SU-DHL-6 (cell line): ENCODE data around the gene ST3GAL6.
A peak's percentile ranks its signal among the peaks of the same experiment; 100 is the strongest.

ENCODE experiments used
- H2AFZ ChIP-seq: fragments of 200-600 bp; sonication (generic); 2 replicates; pipeline ENCODE4 v1.6.1; 2014; ENCODE audit warnings: low read depth, mild to moderate bottlenecking, moderate library complexity, mixed read lengths, antibody characterized with exemption, low read length; ENCODE audit not compliant: severe bottlenecking
- H3F3A ChIP-seq: fragments of 200-600 bp; shearing (Covaris generic); 2 replicates; pipeline ENCODE4 v1.6.0; 2016; ENCODE audit warnings: antibody characterized with exemption, mild to moderate bottlenecking; ENCODE audit not compliant: insufficient read depth
- H3K27ac ChIP-seq: fragments of 200-600 bp; sonication (generic); 2 replicates; pipeline ENCODE4 v1.5.1; 2016; ENCODE audit warnings: low read depth, mild to moderate bottlenecking, low read length, moderate library complexity, mixed read lengths
- H3K27me3 ChIP-seq: fragments of 200-600 bp; sonication (generic), shearing (Covaris generic); 2 replicates; pipeline ENCODE4 v1.6.0; 2014; ENCODE audit warnings: mild to moderate bottlenecking, low read length
- H3K36me3 ChIP-seq: fragments of 200-600 bp; sonication (generic); 2 replicates; pipeline ENCODE4 v1.6.1; 2014; ENCODE audit warnings: mild to moderate bottlenecking, low read length, mixed read lengths
- H3K4me2 ChIP-seq: fragments of 300-600, 200-600 bp; shearing (Covaris generic), sonication (generic); 2 replicates; pipeline ENCODE4 v1.6.0; 2014; ENCODE audit warnings: low read length, low read depth, mild to moderate bottlenecking; ENCODE audit not compliant: poor library complexity, severe bottlenecking
- H3K4me3 ChIP-seq: fragments of 200-600 bp; sonication (generic); 2 replicates; pipeline ENCODE4 v1.5.1; 2014; ENCODE audit warnings: antibody characterized with exemption, low read length, mild to moderate bottlenecking, mixed read lengths; ENCODE audit not compliant: insufficient read depth, poor library complexity, severe bottlenecking
- H3K79me2 ChIP-seq: fragments of 200-600 bp; sonication (generic); 2 replicates; pipeline ENCODE4 v1.6.1; 2014; ENCODE audit warnings: mild to moderate bottlenecking, low read length, moderate library complexity; ENCODE audit not compliant: insufficient read depth
- H3K9ac ChIP-seq: fragments of 200-600 bp; sonication (generic); 2 replicates; pipeline ENCODE4 v1.7.0; 2014; ENCODE audit warnings: mild to moderate bottlenecking, low read length
- H3K9me2 ChIP-seq: fragments of 200-600 bp; sonication (generic); replicated peaks from 2 replicates; pipeline ENCODE4 v1.6.1; 2014; ENCODE audit warnings: low read length; ENCODE audit not compliant: insufficient read depth
- H3K9me3 ChIP-seq: fragments of 200-600 bp; sonication (generic); 2 replicates; pipeline ENCODE4 v1.6.1; 2014; ENCODE audit warnings: low read length, mixed read lengths; ENCODE audit not compliant: insufficient read depth
- H4K20me1 ChIP-seq: fragments of 200-600 bp; sonication (generic); 2 replicates; pipeline ENCODE4 v1.6.1; 2014; ENCODE audit warnings: low read depth, mild to moderate bottlenecking, antibody characterized with exemption, low read length, moderate library complexity, mixed read lengths
- EZH2phosphoT487 ChIP-seq: fragments of 200-600 bp; sonication (generic), shearing (Covaris generic); conservative IDR thresholded peaks from 2 replicates; pipeline ENCODE4 v1.6.1; 2018; ENCODE audit warnings: mild to moderate bottlenecking, antibody characterized with exemption, low read length, moderate library complexity, mixed read lengths
- TF ChIP-seq, protein P1 (sequence below): fragments of 200-600 bp; sonication (generic); IDR thresholded peaks from one replicate; pipeline ENCODE4 v1.5.1; 2017; ENCODE audit warnings: antibody characterized with exemption, mild to moderate bottlenecking, low read length, moderate library complexity; ENCODE audit not compliant: insufficient read depth, poor library complexity, severe bottlenecking

The ST3GAL6 gene

DNA sequence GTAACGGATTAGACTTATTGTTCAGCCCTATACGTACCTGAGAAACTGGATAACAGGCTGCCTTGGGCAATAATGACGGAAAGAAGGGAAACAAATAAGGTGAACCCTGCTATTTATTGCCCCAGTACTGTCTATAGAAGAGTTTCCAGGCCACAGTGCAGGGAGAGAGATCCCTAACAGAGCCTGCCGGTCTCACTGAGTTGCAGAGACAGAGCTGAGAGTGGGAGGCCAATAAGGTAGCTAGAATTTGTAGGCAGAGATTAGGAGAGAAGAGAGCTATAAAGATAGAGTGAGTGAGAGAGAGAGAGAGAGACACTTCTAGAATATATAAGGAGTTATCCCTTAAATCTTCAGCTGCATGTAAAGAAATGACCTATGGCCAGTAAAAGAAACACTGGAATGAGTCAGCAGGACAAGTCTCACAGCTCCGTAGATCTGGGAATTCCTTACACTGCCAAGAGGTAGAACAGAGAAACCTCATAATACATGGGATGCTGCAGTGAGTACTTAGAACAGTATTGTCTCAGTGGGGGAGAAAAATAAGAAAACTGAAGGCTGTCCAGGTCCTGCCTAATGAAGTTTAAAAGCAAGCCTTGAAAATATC lies 51.8 kb downstream of the ST3GAL6 start:
- Histone ChIP-seq H3K27ac (no peak overlapping the region), H3K9me3 (no peaks in the 10 kb centered on the region), H3K9me2 (no peaks in the 10 kb centered on the region), H2AFZ (no peak overlapping the region), H3K4me2 (no peak overlapping the region), H3K9ac (no peak overlapping the region), H3F3A (no peaks in the 10 kb centered on the region), H3K36me3 (no peaks in the 10 kb centered on the region), H4K20me1 (no peaks in the 10 kb centered on the region), H3K27me3 (no peaks in the 10 kb centered on the region), H3K79me2 (no peaks in the 10 kb centered on the region), H3K4me3 (no peak overlapping the region)
- TF ChIP-seq, protein P1, sequence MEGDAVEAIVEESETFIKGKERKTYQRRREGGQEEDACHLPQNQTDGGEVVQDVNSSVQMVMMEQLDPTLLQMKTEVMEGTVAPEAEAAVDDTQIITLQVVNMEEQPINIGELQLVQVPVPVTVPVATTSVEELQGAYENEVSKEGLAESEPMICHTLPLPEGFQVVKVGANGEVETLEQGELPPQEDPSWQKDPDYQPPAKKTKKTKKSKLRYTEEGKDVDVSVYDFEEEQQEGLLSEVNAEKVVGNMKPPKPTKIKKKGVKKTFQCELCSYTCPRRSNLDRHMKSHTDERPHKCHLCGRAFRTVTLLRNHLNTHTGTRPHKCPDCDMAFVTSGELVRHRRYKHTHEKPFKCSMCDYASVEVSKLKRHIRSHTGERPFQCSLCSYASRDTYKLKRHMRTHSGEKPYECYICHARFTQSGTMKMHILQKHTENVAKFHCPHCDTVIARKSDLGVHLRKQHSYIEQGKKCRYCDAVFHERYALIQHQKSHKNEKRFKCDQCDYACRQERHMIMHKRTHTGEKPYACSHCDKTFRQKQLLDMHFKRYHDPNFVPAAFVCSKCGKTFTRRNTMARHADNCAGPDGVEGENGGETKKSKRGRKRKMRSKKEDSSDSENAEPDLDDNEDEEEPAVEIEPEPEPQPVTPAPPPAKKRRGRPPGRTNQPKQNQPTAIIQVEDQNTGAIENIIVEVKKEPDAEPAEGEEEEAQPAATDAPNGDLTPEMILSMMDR: no peak
- no peak for TF ChIP-seq EZH2phosphoT487

DNA sequence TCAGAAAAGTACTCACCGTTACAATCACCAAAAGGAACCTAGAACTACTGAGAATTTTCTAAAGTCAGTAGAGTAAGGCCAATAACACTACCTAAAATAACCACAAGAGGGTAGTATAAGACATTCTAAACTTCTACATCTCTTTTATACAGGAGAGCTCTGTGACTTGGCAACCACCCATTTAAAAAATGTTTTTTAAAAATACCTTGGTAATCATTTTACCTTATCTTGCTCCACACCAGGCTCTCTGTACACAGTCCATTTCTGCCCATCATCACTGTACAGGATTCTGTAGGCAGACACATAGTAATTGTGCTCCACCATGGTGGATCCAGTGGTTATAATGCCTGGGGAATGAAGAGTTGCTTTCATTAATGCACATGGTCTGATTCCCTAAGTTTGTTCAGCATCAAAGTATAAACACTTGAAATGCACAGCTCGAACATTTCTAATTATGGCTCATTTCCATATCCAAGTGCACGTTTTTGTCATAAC lies 54.5 kb downstream of the ST3GAL6 start:
- H3K27me3 ChIP-seq: no peaks in the 10 kb centered on the region
- TF ChIP-seq EZH2phosphoT487: no peak
- TF ChIP-seq, protein P1: peak; percentile 21
- H3K79me2 ChIP-seq: no peaks in the 10 kb centered on the region
- H3K9me3 ChIP-seq: no peaks in the 10 kb centered on the region
- no peaks in the 10 kb centered on the region for H4K20me1 ChIP-seq
- no peak overlapping the region for H2AFZ ChIP-seq
- H3K9ac ChIP-seq: no peak overlapping the region
- no peaks in the 10 kb centered on the region for H3K9me2 ChIP-seq
- H3K4me3 ChIP-seq: no peak overlapping the region
- H3F3A ChIP-seq: no peaks in the 10 kb centered on the region
- no peak overlapping the region for H3K27ac ChIP-seq
- no peaks in the 10 kb centered on the region for H3K36me3 ChIP-seq
- no peak overlapping the region for H3K4me2 ChIP-seq

DNA sequence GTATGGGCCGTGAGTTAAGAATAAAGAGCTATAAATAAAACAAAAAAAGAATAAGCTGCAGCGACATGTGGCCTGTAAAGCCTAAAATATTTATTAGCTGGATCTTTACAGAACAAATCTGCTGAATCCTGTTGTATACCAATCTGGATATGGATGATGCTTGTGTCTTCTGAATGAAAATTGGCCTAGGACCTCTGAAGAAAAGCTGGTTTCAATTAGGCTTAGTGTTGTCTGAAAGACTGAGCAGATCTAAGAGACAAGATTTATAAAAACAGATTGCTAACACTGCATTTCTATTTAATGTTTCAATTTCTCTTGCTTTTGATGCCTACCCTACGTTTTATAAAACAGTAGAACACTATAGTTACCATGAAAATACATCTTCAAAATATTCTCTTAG lies 57.9 kb downstream of the ST3GAL6 start:
- H3K36me3 ChIP-seq: no peaks in the 10 kb centered on the region
- H3K79me2 ChIP-seq: no peaks in the 10 kb centered on the region
- no peaks in the 10 kb centered on the region for H3K9me2 ChIP-seq
- TF ChIP-seq, protein P1: no peak
- TF ChIP-seq EZH2phosphoT487: no peak
- H3K27ac ChIP-seq: no peak overlapping the region
- H2AFZ ChIP-seq: no peak overlapping the region
- no peaks in the 10 kb centered on the region for H3K9me3 ChIP-seq
- no peaks in the 10 kb centered on the region for H4K20me1 ChIP-seq
- no peak overlapping the region for H3K4me3 ChIP-seq
- no peaks in the 10 kb centered on the region for H3K27me3 ChIP-seq
- no peaks in the 10 kb centered on the region for H3F3A ChIP-seq
- H3K9ac ChIP-seq: no peak overlapping the region
- H3K4me2 ChIP-seq: no peak overlapping the region
